A549 (cell line): Measurements from ENCODE around the gene UBAP1L. TPM values are rescaled to one million over a fixed set of nuclear protein-coding genes. Genes with fewer than 3 reads are reported as not detected.
"Not testable (repeated sequence)": the region's sequence is repeated elsewhere in the genome, so short reads cannot be mapped to it uniquely, and the experiment has no call there.

ENCODE experiments used
- ATAC-seq, 2 experiments: fragments of 200-7000 bp in 1 of 2; fragments of >200 bp in 1 of 2; cut with Nextera tagmentation in 1 of 2; cut with Tn5 transposase in 1 of 2; 3 replicates each; pipeline versions ENCODE4 v1.8.0 to v1.9.1; 2018 to 2020; ENCODE audit warnings: mild to moderate bottlenecking in 1 of 2, moderate library complexity in 1 of 2
- CTCF ChIA-PET: fragments of 300-600 bp; sonication (Branson Sonifier 250); formaldehyde crosslinking; extraction: SDS; loops from one replicate; lab custom pipeline; 2021; ENCODE audit warnings: antibody characterized with exemption, inconsistent platforms; lab: Yijun Ruan, JAX
- POLR2A ChIA-PET: fragments of 350-600 bp; formaldehyde crosslinking; extraction: SDS; loops from one replicate; lab custom pipeline; 2021; ENCODE audit warnings: antibody characterized with exemption, inconsistent platforms; lab: Yijun Ruan, JAX
- DNase-seq, 2 experiments: peaks; one replicate each; pipeline versions ENCODE4 v3.0.0 to v3.0.0-alpha.2; 2011 to 2016; ENCODE audit warnings: low read depth in 1 of 2, low spot score in 1 of 2
- FAIRE-seq: peaks from 2 replicates; lab custom pipeline; 2011; peaks lifted over from hg19 to GRCh38; lab: Jason Lieb, UNC
- H3K27ac ChIP-seq, 2 experiments: fragments of >200 bp; sonication (Bioruptor Twin); formaldehyde crosslinking; 3 replicates each; pipeline ENCODE4 v1.5.1; 2016 to 2017
- H3K4me1 ChIP-seq: fragments of >200 bp; sonication (Bioruptor Twin); formaldehyde crosslinking; 3 replicates; pipeline ENCODE4 v1.6.1; 2016
- H3K4me2 ChIP-seq: fragments of >200 bp; sonication (Bioruptor Twin); formaldehyde crosslinking; 3 replicates; pipeline ENCODE4 v1.6.1; 2016
- H3K4me3 ChIP-seq: fragments of >200 bp; sonication (Bioruptor Twin); formaldehyde crosslinking; 3 replicates; pipeline ENCODE4 v1.5.1; 2016
- H3K9me3 ChIP-seq: fragments of >200 bp; sonication (Bioruptor Twin); formaldehyde crosslinking; 3 replicates; pipeline ENCODE4 v1.6.1; 2016
- CBX2 ChIP-seq: fragments of 200-600 bp; sonication (generic); IDR thresholded peaks from 2 replicates; pipeline ENCODE4 v1.6.1; 2016; ENCODE audit warnings: low read depth, mild to moderate bottlenecking, borderline replicate concordance
- CBX8 ChIP-seq: fragments of 200-600 bp; sonication (generic); IDR thresholded peaks from 2 replicates; pipeline ENCODE4 v1.6.1; 2016
- CEBPB ChIP-seq, 2 experiments: fragments of >200 bp in 1 of 2; sonication (Bioruptor Twin) in 1 of 2; formaldehyde crosslinking in 1 of 2; IDR thresholded peaks; 2 replicates each; pipeline ENCODE4 v1.6.1; 2012 to 2016
- CHD4 ChIP-seq: fragments of 200-600 bp; sonication (generic); IDR thresholded peaks from 2 replicates; pipeline ENCODE4 v1.6.1; 2016; ENCODE audit warnings: antibody characterized with exemption, mild to moderate bottlenecking, borderline replicate concordance
- FOXS1 ChIP-seq: fragments of 250-450 bp; sonication (Bioruptor Pico); IDR thresholded peaks from 2 replicates; pipeline ENCODE4 v1.5.0; 2020; ENCODE audit warnings: mild to moderate bottlenecking, moderate library complexity
- GATA3 ChIP-seq: IDR thresholded peaks from 2 replicates; pipeline ENCODE4 v1.6.1; 2012; ENCODE audit warnings: borderline replicate concordance
- HOXA7 ChIP-seq: fragments of 250-450 bp; sonication (Bioruptor Pico); IDR thresholded peaks from 2 replicates; pipeline ENCODE4 v1.5.0; 2020; ENCODE audit warnings: mild to moderate bottlenecking, moderate library complexity
- MAFK ChIP-seq: fragments of 450-650 bp; IDR thresholded peaks from 2 replicates; pipeline ENCODE4 v1.6.1; 2014; ENCODE audit not compliant: partially characterized antibody
- NFE2L2 ChIP-seq: fragments of 150-350 bp; conservative IDR thresholded peaks from 2 replicates; pipeline ENCODE4 v1.6.1; 2014; ENCODE audit warnings: low read length
- NPAS2 ChIP-seq: fragments of 250-450 bp; sonication (Bioruptor Pico); IDR thresholded peaks from 2 replicates; pipeline ENCODE4 v1.8.0; 2022; ENCODE audit warnings: mild to moderate bottlenecking, moderate library complexity, borderline replicate concordance
- POLR2A ChIP-seq: IDR thresholded peaks from 2 replicates; pipeline ENCODE4 v1.6.1; 2012; ENCODE audit warnings: mild to moderate bottlenecking, low read length
- RAD21 ChIP-seq, 2 experiments: fragments of >200 bp in 1 of 2; sonication (Bioruptor Twin) in 1 of 2; formaldehyde crosslinking in 1 of 2; IDR thresholded peaks in 1 of 2; conservative IDR thresholded peaks in 1 of 2; 2 replicates in 1 of 2; 3 replicates in 1 of 2; pipeline ENCODE4 v1.6.1; 2012 to 2018; ENCODE audit warnings: inconsistent platforms in 1 of 2
- ZC3H11A ChIP-seq: fragments of 450-650 bp; IDR thresholded peaks from 2 replicates; pipeline ENCODE4 v1.6.1; 2014; ENCODE audit warnings: antibody characterized with exemption, mild to moderate bottlenecking
- ZNF302 ChIP-seq: fragments of 250-450 bp; sonication (Bioruptor Pico); IDR thresholded peaks from 2 replicates; pipeline ENCODE4 v1.9.0; 2021; ENCODE audit warnings: inconsistent platforms, mild to moderate bottlenecking, moderate library complexity
- WGBS: methylation state at CpG from one replicate; pipeline ENCODE4 v1.1.6; 2017; ENCODE audit errors: missing lambda C conversion rate; 5-methylcytosine and 5-hydroxymethylcytosine counted together
- polyA plus RNA-seq, 4 experiments: library from polyadenylated mRNA; depleted of rRNA in 3 of 4; stranded (reverse); fragments of >200 nt; fragmentation: RNase III in 1 of 4; extraction: RNeasy Plus Mini Kit Qiagen cat#74134 plus additional on column Dnase treatment in 1 of 4; gene quantifications; 2 replicates in 3 of 4; 3 replicates in 1 of 4; pipeline ENCODE4 v1.2.3, GENCODE V29; 2011 to 2017
- TF ChIP-seq, protein P1 (sequence below): fragments of 450-650 bp; IDR thresholded peaks from 2 replicates; pipeline ENCODE4 v1.6.1; 2014; ENCODE audit warnings: antibody characterized with exemption
- TF ChIP-seq, protein P2 (sequence below): fragments of >200 bp; sonication (Bioruptor Twin); formaldehyde crosslinking; IDR thresholded peaks from 2 replicates; pipeline ENCODE4 v1.6.1; 2016
- TF ChIP-seq, protein P3 (sequence below): fragments of 250-450 bp; sonication (Bioruptor Pico); IDR thresholded peaks from 2 replicates; pipeline ENCODE4 v1.5.0; 2020; ENCODE audit warnings: low read depth, mild to moderate bottlenecking, moderate library complexity
- TF ChIP-seq, protein P4 (sequence below): fragments of >200 bp; sonication (Bioruptor Twin); formaldehyde crosslinking; IDR thresholded peaks from 3 replicates; pipeline ENCODE4 v1.5.1; 2016
- TF ChIP-seq, protein P5 (sequence below): fragments of 150-350 bp; IDR thresholded peaks from 2 replicates; pipeline ENCODE4 v1.6.1; 2014; ENCODE audit warnings: low read depth, mild to moderate bottlenecking, low read length
- TF ChIP-seq, protein P6 (sequence below): IDR thresholded peaks from 2 replicates; pipeline ENCODE4 v1.6.1; 2012; ENCODE audit warnings: low read depth, borderline replicate concordance

UBAP1L gene
- polyA plus RNA-seq, 2 of the 4 experiments (the other 2 are of a cell fraction): 0.84 to 0.87 TPM

DNA sequence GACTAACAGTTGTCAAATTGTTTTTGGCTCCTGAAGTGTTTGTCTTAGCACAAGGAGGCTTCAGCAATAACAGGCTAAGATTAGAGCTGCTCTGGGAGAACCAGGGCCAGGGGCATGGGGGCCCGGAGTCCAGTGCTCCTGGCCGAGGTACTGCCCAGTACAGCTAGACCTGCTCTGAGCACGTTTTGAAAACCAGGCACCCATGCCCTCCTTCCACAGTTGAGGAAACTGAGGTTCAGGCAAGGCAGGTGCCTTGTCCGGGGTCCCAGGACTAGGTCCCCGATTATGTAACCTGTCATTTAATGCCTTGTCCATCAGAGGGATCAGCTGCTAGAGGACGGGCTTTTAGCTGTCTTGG, 19.3 kb downstream of the UBAP1L start (continued):
- TF ChIP-seq, protein P1, sequence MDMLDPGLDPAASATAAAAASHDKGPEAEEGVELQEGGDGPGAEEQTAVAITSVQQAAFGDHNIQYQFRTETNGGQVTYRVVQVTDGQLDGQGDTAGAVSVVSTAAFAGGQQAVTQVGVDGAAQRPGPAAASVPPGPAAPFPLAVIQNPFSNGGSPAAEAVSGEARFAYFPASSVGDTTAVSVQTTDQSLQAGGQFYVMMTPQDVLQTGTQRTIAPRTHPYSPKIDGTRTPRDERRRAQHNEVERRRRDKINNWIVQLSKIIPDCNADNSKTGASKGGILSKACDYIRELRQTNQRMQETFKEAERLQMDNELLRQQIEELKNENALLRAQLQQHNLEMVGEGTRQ: no peak

DNA sequence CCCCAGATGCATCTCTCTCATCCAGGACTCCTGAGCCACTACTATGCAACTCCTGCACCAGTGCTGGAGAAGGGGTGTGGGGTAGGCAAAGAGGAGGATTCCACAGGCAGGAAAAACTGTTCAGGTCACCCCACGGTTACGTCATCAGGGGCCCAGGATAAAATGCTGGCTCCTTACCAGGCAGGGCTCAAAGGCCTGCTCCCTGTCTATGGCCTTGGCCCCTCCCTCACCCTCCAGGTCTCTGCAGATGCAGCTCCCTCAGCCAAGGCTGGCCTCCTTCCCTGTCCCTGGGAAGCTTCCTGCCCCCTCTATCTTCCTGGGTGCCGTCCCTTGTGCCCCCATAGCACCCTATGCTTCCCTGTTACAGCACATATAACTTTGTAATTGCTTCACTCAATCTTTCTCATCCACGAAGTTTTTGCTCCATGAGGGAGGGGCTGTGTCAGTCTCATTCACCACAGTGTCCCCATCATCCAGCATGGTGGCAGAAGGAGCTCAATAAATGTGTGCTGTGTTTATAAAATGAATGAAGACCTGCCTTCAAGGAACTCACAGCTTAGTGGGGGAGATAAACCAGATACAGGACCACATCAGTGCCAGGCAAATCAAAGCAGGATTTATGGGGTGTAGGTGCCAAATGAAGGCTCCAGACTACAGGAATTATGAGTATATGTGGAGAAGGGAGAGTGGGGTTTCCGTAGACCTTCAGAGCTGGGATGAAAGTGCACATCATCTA, 19.8 kb downstream of the UBAP1L start:
- Histone ChIP-seq H3K4me3 (no peak overlapping the region), H3K27ac (no peak overlapping the region), H3K4me2 (no peak overlapping the region), H3K4me1 (no peaks in the 10 kb centered on the region), H3K9me3 (no peaks in the 10 kb centered on the region)
- no peak for FAIRE-seq
- 78% methylated on average over 5 of the region's 5 CpGs for WGBS
- POLR2A ChIA-PET: no interaction called here
- TF ChIP-seq ZNF302 (CRISPR knock-in tag) (no peak), GATA3 (no peak), CBX8 (no peak), CBX2 (no peak), MAFK (no peak), CHD4 (no peak), CEBPB (IDR thresholded peaks at IDR 0.05) (no peak)
- TF ChIP-seq, protein P2, sequence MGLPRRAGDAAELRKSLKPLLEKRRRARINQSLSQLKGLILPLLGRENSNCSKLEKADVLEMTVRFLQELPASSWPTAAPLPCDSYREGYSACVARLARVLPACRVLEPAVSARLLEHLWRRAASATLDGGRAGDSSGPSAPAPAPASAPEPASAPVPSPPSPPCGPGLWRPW: no peak
- TF ChIP-seq, protein P1: no peak
- TF ChIP-seq, protein P3, sequence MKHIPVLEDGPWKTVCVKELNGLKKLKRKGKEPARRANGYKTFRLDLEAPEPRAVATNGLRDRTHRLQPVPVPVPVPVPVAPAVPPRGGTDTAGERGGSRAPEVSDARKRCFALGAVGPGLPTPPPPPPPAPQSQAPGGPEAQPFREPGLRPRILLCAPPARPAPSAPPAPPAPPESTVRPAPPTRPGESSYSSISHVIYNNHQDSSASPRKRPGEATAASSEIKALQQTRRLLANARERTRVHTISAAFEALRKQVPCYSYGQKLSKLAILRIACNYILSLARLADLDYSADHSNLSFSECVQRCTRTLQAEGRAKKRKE (CRISPR knock-in tag): no peak
- TF ChIP-seq, protein P4, sequence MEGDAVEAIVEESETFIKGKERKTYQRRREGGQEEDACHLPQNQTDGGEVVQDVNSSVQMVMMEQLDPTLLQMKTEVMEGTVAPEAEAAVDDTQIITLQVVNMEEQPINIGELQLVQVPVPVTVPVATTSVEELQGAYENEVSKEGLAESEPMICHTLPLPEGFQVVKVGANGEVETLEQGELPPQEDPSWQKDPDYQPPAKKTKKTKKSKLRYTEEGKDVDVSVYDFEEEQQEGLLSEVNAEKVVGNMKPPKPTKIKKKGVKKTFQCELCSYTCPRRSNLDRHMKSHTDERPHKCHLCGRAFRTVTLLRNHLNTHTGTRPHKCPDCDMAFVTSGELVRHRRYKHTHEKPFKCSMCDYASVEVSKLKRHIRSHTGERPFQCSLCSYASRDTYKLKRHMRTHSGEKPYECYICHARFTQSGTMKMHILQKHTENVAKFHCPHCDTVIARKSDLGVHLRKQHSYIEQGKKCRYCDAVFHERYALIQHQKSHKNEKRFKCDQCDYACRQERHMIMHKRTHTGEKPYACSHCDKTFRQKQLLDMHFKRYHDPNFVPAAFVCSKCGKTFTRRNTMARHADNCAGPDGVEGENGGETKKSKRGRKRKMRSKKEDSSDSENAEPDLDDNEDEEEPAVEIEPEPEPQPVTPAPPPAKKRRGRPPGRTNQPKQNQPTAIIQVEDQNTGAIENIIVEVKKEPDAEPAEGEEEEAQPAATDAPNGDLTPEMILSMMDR: no peak
- TF ChIP-seq, protein P5, sequence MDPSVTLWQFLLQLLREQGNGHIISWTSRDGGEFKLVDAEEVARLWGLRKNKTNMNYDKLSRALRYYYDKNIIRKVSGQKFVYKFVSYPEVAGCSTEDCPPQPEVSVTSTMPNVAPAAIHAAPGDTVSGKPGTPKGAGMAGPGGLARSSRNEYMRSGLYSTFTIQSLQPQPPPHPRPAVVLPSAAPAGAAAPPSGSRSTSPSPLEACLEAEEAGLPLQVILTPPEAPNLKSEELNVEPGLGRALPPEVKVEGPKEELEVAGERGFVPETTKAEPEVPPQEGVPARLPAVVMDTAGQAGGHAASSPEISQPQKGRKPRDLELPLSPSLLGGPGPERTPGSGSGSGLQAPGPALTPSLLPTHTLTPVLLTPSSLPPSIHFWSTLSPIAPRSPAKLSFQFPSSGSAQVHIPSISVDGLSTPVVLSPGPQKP: no peak
- CTCF ChIA-PET: interaction anchor here (1.0 to 5.9 kb wide), 6 partner anchors 8 to 61 kb away, joined by 3 to 29 read pairs (median 16); partner anchors contain the start of gene KBTBD13
- ATAC-seq: no peak; a peak in 2 of 6 replicates
- no peak for DNase-seq

DNA sequence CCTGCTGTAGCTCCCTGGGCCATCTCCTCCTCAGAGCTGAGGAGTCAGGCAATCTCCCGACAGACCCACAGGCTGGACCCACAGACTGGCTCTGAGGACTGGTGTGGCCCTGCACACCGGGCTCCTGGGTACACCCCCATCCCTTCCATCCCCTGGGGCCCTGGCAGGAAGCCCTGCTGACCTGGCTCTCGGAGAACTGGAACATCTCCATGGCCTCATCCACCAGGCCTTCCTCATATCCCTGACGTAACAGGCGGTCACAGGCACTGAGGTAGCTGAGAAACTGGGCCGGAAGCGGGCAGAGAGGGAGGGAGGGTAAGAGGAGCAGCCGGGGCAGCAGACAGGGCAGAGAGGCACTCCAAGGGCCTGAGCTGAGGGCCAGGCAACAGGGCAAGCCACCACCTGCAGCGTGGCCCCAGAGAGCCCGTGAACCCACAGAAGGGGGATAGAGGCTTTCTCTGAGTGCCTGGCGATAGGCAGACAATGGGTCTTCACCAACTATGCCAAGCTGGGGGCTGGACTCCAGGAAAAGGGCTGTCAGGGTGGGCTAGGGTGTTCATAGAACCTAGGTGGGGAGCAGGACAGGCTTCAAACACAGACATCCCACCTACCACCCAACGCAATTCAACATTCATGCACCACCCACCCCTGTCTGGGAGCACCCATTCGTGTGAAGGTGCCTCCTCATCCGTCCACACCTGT, 20.6 kb downstream of the UBAP1L start:
- H3K4me3 ChIP-seq: no peak overlapping the region
- no peaks in the 10 kb centered on the region for H3K9me3 ChIP-seq
- WGBS: 91% methylated on average over 14 of the region's 14 CpGs
- CTCF ChIA-PET: interaction anchor here (1.0 to 5.9 kb wide), 10 partner anchors 7 to 61 kb away, joined by 3 to 29 read pairs (median 6); partner anchors contain the start of gene KBTBD13
- TF ChIP-seq NPAS2 (CRISPR knock-in tag) (no peak), FOXS1 (CRISPR knock-in tag) (no peak), NFE2L2 (no peak), RAD21 (conservative IDR thresholded peaks at IDR 0.05 in 1 of 2, IDR thresholded peaks at IDR 0.05 in 1 of 2) (no peak), ZC3H11A (no peak), GATA3 (no peak), HOXA7 (CRISPR knock-in tag) (no peak), CBX2 (no peak), POLR2A (no peak)
- TF ChIP-seq, protein P6, sequence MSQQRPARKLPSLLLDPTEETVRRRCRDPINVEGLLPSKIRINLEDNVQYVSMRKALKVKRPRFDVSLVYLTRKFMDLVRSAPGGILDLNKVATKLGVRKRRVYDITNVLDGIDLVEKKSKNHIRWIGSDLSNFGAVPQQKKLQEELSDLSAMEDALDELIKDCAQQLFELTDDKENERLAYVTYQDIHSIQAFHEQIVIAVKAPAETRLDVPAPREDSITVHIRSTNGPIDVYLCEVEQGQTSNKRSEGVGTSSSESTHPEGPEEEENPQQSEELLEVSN: no peak
- TF ChIP-seq, protein P3 (CRISPR knock-in tag): no peak
- H3K4me1 ChIP-seq: no peaks in the 10 kb centered on the region
- DNase-seq (no peak), FAIRE-seq (no peak), ATAC-seq (no peak; a peak in 1 of 6 replicates)
- H3K4me2 ChIP-seq: no peak overlapping the region
- POLR2A ChIA-PET: no interaction called here
- no peak overlapping the region for H3K27ac ChIP-seq

DNA sequence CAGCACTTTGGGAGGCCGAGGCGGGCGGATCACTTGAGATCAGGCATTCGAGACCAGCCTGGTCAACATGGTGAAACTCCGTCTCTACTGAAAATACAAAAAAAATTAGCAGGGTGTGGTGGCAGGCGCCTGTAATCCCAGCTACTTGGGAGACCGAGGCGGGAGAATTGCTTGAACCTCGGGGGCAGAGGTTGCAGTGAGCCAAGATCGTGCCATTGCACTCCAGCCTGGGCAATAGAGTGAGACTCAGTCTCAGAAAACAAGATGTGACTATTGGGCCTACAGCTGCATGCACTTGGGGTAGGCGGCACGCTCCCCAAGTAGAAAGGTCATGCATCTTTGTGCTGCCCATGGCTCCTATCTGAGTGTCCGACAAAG, 21.2 kb downstream of the UBAP1L start:
- FAIRE-seq, H3K9me3 ChIP-seq, H3K4me1 ChIP-seq, H3K4me2 ChIP-seq, DNase-seq, POLR2A ChIA-PET, H3K4me3 ChIP-seq, H3K27ac ChIP-seq, ATAC-seq: not testable (repeated sequence)
- CTCF ChIA-PET: interaction anchor here (1.0 to 5.9 kb wide), 7 partner anchors 8 to 60 kb away, joined by 4 to 29 read pairs (median 8); partner anchors contain the start of gene KBTBD13
- WGBS: 90% methylated on average over 13 of the region's 13 CpGs
